HG03354 (cell line): ENCODE measurements around the gene CDYL.

ENCODE experiments used
- ATAC-seq: cut with Tn5 transposase; IDR thresholded peaks from one replicate; pipeline ENCODE4 v1.9.1; 2021; ENCODE audit warnings: mild to moderate bottlenecking; ENCODE audit not compliant: unreplicated experiment, poor library complexity, severe bottlenecking

CDYL gene

DNA sequence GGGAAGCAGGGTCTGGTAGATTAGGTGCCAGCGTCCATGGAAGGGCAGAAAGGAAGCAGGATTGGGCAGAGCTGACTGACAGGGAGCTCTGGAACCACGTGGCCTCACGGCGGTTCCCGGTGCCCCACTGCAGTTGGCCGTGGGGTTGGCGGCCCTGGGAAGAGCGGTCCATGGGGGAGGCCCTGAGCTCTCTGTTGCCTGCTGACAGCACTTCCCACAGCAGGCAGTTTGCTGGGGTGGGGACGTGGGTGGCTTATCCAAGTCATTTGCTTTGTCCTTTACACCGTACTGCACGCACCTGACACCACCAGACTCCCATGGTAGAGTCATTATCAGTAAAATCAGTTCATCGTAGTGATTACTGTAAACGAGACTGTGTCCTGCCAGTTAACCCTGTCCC is 171.5 kb downstream of the CDYL start:
- no peak for ATAC-seq

DNA sequence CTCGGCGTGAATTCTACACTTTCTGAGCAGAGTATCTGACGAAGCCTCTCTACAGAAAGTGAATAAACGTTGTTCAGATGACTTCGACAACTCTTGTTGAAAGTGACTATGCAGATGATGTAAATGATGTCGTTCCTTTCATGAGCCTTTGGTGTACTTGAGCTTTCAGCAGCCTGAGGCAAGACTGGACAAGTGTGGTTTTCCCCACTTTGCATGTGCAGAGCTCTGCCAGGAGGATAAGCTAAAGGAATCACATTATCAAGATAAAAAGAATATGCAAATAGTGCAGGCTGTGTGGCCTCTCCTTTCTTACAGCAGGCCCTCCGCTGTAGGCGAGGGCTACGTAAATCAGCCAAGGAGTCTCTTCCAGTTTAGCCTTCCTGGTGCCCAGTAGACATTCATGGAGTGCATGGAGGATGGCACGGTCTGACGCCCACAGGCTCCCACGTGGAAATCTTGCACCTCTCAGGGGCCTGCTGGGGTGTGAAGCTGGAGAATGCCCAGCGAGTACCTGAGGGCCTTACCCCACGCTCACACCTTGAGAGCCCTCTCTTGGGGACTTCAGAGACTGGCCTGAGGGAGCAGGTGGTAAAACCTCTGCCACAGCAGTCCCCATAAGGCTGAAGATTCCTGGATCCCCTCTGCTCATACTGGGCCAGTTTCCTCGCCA is 172.7 kb downstream of the CDYL start:
- ATAC-seq = no peak

DNA sequence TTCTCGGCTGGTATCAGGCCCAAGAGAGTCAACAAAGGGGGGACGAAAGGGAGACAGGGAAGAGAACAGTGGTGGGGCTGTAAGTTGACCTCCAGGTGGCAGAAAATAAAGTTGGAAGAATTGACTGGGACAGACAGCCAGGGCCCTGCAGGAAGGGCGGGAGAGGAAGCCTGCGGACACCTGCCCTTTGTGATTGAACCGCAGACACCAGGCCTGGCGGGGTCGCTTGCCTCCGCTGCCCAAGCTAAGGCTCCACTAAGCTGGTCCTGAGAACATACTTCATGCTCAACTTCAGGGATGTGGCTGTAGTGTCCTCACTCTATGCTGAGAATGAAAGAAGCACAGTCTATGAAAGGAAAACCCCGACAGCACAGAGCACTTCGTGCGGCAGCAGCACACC is 173.9 kb downstream of the CDYL start:
- no peak for ATAC-seq

DNA sequence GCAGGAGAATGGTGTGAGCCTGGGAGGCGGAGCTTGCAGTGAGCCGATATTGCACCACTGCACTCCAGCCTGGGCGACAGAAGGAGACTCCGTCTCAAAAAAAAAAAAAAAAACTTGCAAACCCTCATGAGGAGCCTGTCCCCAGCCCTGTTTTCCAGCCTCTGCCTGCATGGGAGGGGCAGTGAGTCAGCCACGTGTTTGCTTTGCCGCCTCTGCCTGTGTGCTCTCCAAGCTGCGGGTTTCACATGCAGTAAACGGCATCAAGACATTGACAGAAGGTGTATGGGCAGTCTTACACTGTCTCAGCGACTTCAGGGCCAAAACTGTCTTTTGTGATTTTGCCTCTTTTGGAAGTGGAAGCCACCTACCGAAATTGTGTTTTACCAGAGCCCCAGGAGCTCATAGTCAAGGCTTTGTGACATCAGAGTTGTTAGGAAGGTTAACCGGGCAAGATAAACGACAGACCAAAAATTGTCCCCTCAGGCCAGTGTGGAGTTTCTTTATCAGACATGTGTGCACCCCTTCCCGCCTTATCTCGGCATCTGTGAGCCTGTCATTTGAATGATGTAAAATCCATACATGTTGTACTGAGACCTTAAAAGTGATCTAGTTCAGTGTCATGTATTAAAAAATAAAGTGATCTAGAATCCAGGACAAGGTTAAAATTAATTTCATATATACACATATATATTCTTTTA is 174.8 kb downstream of the CDYL start:
- no peak for ATAC-seq

DNA sequence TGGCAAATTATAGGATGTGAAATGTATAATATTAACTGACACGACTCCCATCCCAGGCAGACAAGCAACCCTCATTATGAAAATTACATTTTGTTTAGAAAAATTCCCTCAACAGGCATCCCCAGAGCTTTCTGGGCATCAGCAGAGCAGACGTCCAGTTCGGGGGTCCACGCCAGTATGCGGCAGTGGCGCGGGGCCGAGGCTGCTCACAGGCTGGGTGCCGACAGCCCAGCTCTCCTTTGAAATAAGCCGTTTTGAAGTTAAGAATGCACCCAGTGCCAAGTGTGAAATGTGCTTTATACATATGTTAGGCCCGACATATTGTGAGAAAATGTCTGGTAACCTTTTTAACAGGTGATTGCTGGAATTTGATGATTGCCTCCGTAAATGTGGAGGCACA is 177.2 kb downstream of the CDYL start:
- ATAC-seq = no peak

DNA sequence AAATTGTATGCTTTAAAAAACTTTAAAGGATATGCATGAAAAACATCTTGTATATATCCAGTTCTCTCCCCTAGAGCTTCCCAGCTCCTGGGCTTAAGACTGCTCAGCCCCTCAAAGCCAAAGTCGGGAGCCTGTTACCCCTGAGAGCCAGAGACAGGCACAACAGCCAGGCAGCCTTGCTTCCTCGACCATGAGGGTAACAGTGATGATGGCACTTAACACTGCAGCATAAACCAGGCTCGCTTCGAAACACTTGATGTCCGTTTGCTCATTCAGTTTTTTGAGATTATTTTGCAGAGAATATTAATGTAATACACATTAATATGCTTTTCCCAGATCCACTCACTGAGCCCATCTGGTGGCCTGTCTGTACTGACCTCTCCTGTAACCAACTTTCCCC is 180.4 kb downstream of the CDYL start:
- no peak for ATAC-seq

DNA sequence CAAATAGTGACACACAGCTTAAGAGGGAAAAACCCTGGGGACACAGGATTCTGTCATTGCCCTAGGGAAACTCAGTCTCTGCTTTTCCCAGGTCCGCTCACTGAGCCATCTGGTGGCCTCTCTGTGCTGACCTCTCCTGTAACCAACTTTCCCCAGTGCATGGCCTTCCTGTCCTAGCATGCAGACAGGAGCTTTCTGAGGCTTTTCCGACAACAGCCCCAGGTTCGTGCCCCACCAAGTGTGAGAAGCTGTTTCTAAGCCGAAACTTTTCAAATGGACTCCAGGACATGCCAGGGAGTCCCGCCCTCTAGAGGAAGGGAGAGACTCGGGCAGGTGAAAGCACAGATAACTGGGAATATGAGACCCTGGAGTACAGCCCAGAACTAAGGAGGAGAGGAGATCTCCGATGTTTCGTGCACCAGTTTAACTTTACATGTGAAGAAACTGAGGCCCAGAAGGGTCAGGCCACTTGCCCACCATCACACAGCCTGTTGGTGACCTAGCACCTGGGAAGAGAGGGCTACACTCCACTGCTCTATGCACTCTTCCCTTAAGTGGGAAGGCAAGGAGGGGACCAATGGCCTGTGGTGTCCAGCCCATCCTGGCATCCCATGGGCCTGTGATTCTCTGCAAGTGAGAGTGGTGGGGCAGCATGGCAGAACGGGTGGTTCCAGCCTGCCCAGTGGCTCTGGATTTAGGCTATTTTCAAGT is 181.5 kb downstream of the CDYL start:
- no peak for ATAC-seq

DNA sequence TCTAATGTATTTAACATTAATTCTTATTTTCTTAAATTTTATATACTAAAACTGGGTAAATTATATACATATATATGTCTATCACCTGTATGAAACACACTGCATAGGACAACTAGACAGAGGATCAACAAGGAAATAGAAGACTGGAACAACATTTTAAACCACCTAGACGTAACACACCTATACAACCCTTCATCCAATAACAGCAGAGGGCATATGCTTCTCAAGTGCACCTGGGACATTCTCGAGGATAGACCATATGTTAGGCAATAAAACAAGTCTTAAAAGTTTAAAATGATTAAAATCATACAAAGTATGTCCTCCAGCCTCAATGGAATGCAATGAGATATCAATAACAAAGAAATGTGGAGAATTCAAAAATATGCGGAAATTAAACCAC is 182.4 kb downstream of the CDYL start:
- no peak for ATAC-seq

DNA sequence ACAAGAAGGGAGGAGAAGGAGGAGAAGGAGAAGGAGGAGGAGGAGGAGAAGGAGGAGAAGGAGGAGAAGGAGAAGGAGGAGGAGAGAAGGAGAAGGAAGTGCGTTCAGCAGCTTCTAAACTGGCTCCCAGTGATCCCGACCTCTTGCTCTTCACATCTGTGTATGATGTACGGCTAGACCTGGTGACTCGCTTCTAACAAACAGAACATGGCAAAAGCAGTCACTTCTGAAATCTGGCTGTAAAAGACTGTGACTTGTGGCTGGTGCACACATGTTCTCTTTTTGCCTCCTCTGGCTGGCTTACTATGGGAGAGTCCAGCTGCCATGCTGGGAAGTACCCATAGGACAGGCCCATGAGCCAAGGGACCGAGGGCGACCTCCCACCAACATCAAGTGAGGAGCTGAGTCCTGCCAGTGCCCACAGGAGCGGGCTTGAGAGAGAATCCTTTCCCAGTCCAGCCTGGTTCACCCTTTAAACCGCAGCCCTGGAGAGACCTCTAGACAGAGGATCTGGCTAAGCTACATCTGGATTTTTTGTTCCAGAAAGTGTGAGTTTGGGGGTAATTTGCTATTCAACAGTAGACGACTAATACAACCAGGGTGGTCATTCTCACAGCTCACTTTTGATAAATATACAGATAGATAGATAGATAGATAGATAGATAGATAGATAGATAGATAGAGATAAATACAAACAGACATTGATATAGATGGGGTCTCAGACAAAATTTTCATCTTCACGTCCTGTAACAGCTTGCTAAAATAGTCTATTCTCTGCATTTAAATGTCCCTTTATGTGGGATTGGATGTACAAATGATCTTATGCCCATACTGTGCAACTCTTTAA is 185.3 kb downstream of the CDYL start:
- no peak for ATAC-seq

DNA sequence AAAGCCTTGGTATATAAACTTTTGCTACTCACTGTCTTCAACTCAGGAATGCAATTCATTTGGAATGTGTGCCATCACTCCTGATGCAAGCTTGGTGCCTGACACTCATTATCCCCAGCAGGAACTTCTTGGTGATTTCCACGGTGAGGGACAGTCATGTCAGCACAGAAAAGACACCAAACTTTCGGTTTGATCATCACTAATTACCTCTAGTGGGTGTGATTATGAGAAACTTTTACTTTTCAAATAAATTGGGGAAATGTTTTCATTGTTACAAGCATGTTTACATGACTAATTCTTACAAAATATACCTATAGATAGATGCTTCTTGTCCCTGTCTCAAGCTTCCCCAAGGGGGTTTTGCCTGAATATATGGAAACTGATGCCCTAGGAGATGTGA is 186.7 kb downstream of the CDYL start:
- ATAC-seq = no peak

DNA sequence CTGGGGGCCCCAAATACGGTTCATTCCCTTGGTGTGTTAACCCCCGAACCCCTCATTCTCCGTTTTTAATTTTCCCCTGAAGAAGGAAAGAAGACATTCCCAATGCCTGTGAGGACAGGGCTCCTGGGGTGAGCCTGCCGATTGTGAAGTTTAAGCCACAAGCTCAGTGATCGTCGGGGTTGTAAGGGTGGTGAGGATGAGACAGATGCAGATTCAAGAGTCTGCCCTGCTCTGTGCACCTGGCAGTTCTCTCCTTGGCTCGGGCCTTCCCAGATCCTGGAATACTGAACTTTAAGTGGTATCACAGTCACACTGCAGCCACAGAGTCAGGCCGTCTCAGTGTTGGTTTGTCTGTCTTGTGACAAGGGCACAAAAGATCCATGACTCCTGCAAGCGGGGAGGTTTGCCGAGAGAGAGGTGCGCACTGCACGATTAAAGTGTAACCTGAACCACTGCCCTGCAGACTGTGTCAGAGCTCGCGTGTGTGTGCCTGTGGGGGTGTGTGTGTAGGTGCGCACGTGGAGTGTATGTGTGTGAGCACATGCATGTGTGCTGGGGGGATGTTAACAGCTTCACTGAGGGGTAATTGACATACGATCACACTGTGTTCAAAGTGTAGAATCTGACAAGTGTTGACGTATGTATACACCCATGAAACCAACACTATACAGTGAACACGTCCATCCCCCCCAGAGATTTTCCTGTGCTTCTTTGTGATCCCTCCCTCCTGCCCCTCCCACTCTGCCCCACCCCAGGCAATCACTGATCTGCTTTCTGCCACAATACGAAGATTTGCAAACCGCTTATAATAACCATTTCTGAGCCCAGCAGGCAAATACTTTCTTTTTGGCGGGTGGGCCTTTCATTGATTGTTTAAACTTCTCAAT is 188.7 kb downstream of the CDYL start:
- ATAC-seq = no peak

DNA sequence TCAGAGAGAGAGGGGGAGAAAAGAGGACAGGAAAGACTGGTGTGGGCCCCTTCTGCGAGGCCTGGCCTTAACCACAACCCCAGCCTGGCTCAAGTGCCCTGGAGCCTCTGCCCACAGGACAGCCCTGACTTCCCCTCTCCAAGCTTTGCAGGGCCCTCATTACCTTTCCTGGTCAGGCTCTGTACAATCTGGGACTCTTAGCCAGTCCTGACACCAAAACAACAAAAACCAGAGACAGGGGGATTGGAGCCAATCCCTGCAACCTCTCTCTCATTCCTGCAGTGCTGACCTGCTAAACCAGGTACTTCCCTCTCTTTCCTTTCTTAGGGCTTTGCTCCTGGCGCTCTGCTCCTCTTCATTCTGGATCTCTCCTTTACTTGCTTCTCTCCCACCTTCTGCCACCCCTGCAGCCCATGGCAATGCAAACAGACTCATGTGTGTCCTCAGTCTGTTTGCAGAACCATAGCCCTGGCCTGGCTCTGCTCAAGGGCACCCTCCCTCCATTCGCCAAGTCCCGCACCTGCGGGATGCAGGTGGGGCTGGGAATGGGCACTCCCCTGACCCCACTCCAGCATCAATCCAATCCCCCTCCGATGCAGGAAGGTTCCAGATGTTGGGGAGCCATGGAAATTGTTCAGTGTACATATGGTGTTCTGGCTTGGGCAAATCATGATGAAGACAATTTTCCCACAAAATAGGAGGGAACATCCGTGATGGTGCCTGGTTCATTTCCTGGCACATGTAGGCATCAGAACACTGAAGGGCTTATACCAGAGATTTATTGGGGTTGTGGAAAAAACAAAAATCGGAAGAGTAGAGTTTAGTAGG is 189.6 kb downstream of the CDYL start:
- no peak for ATAC-seq

DNA sequence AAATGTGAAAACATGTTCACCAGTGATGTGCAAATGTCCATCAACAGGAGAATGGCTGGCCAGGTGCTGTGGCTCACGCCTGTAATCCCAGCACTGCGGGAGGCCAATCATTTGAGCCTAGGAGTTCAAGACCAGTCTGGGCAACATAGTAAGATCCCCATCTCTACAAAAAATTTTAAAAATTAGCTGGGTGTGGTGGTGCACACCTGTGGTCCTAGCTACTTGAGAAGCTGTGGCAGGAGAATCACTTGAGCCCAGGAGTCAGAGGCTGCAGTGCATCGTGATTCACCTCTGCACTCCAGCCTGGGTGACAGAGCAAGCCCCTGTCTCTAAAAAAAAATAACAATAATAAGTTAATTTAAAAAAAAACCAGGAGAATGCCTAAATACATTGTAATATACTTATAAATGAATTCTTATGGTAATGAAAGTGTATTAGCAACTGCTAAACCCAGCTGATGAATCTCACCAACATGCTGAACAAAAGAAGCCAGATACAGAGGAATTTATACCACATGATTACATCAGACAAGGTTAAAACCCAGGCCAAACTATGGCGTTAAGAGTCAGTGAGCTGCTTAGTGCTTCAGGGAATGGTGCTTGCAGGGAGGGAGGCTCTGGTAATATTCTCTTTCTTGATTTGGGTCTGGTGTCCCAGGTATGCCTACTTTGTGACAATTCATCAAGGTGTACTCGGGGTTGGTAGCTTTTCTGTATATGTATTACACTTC is 191.3 kb downstream of the CDYL start:
- no peak for ATAC-seq

DNA sequence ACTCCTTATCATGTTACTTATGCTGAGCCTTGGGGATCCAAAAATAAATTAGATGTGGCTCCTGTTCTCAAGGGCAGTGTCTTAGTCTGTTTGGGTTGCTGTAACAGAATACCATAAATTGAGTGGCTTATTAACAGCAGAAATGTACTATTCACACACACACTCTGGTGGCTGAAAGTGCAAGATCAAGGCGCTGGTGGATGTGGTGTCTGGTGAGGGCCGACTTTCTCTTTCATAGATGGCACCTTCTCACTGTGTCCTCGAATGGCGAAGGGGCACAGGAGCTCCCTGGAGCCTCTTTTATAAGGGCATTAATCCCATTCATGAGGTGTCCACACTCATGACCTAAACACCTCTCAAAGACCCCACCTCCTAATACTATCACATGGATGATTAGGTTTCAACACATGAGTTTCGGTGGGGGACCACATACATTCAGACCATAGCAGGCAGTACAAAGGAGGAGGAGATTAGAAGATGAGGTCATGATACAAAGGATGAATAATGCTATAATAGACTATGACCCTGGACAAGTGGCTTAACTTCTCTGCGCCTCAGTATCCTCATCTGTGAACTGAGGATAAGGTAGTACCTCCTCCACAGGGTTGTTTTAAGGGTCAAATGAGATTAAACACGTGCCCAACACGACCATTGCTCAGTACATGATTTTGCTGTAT is 193.5 kb downstream of the CDYL start:
- ATAC-seq = no peak

DNA sequence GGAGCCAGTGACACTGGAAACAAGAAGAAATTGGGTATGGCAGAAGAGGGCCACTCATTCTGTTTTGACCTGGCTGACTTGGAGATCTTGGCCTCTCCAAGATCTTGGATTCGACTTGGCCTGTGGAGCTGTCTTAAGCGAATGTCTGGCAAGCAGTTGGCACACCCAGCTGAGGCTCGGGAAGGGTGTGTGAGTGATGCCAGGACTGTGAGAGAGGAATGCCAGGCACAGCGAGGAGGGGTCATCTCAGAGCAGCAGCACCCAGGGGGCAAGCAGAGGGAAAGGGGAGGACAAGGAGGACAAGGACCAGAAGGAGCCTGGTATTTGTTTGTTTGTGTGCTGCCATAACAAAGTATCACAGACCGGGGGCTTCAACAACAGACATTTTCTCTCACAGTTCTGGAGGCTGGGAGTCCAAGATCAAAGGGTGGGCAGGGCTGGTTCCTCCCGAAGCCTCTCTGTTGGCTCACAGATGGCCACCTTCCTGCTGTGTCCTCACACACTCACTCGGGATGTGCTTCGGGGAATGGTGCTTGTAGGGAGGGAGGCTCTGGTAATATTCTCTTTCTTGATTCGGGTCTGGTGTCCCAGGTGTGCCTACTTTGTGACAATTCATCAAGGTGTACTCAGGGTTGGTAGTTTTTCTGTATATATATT is 194.7 kb downstream of the CDYL start:
- ATAC-seq = no peak

DNA sequence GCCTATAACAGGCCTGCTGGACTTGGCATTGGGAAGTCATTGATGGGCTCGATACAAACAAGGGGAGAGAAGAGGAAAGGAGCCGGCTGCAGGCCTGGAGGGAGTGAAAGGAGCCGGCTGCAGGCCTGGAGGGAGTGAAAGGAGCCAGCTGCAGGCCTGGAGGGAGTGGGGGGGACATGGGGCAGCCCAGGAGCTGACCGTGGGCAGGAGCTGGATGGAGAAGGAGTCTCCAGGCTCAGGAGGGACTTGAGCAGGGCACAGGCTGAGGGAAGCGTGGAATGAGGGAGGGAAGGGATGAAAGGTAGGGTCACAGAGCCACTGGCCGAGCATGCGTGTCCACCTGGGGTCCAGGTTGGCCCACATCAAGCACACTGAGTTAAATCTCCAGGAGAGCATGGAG is 195.6 kb downstream of the CDYL start:
- ATAC-seq = no peak

DNA sequence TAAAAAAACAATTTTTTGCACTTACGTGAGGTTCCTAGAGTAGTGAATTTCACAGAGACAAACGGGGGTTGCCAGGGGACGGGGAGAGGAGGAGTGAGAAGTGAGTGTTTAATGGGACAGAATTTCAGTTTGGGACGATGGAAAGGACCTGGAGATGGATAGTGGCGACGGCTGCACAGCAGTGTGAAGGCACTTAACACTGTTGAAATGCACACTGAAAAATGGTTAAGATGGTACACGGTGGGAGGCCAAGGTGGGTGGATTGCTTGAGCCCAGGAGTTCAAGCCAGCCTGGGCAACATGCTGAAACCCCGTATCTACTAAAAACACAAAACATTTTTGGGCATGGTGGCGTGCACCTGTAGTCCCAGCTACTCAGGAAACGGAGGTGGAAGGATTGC is 196.2 kb downstream of the CDYL start:
- ATAC-seq = no peak
